ENCODE measurements around the gene PRKAR2A. TPM values are rescaled to one million over a fixed set of nuclear protein-coding genes. Genes with fewer than 3 reads are reported as not detected.

PRKAR2A gene
- total RNA-seq, 1 donor from 2014 or later, result 148 TPM

GRCh38 chr3:48863122-48863521, 15.4 kb upstream of the PRKAR2A start:
- intact Hi-C loops (cut with DNase I), result no loop called here
- no peaks in the 10 kb centered on the region for H3K27me3 ChIP-seq
- peaks cover 16 to 40% of the 10 kb centered on the region in 2 donors for H3K36me3 ChIP-seq
- DNase-seq (ENCODE audit: low spot score in 2 of 2), result no peak
- no peaks in the 10 kb centered on the region for H3K4me1 ChIP-seq
- no peak for TF ChIP-seq CTCF (IDR thresholded peaks at IDR 0.05)
- H3K27ac ChIP-seq, result no peak overlapping the region
- H3K9me3 ChIP-seq, result no peaks in the 10 kb centered on the region
- no peak overlapping the region for H3K4me3 ChIP-seq

GRCh38 chr3:48859206-48859605, 11.5 kb upstream of the PRKAR2A start:
- Histone ChIP-seq H3K4me3 (no peak overlapping the region), H3K9me3 (no peaks in the 10 kb centered on the region), H3K36me3 (peaks cover 23 to 49% of the 10 kb centered on the region in 2 donors), H3K27ac (no peak overlapping the region), H3K4me1 (no peaks in the 10 kb centered on the region), H3K27me3 (no peaks in the 10 kb centered on the region)
- no peak for TF ChIP-seq CTCF (IDR thresholded peaks at IDR 0.05)
- intact Hi-C loops (cut with DNase I), result no loop called here
- DNase-seq (ENCODE audit: low spot score in 2 of 2), result no peak

GRCh38 chr3:48858709-48859108, 11.0 kb upstream of the PRKAR2A start:
- intact Hi-C loops (cut with DNase I), result no loop called here
- TF ChIP-seq CTCF (IDR thresholded peaks at IDR 0.05), result no peak
- Histone ChIP-seq H3K27me3 (no peaks in the 10 kb centered on the region), H3K36me3 (peaks cover 23 to 49% of the 10 kb centered on the region in 2 donors), H3K9me3 (no peaks in the 10 kb centered on the region), H3K4me3 (no peak overlapping the region), H3K4me1 (no peaks in the 10 kb centered on the region), H3K27ac (no peak overlapping the region)
- DNase-seq (ENCODE audit: low spot score in 2 of 2), result no peak

- intact Hi-C loops (cut with DNase I), result no loop called here
- no peaks in the 10 kb centered on the region for H3K4me1 ChIP-seq
- no peaks in the 10 kb centered on the region for H3K27me3 ChIP-seq
- no peak overlapping the region for H3K4me3 ChIP-seq
- TF ChIP-seq CTCF (IDR thresholded peaks at IDR 0.05), result no peak
- H3K9me3 ChIP-seq, result no peaks in the 10 kb centered on the region
- H3K36me3 ChIP-seq, result peaks cover 23 to 47% of the 10 kb centered on the region in 2 donors
- H3K27ac ChIP-seq, result no peak overlapping the region
- DNase-seq (ENCODE audit: low spot score in 2 of 2), result no peak
These were observed 10.0 kb upstream of the PRKAR2A start for GRCh38 chr3:48857641-48858040.

GRCh38 chr3:48856469-48856868, 8.8 kb upstream of the PRKAR2A start:
- Histone ChIP-seq H3K4me1 (no peaks in the 10 kb centered on the region), H3K36me3 (peaks cover 14 to 35% of the 10 kb centered on the region in 2 donors), H3K4me3 (no peak overlapping the region), H3K9me3 (no peaks in the 10 kb centered on the region), H3K27ac (no peak overlapping the region), H3K27me3 (no peaks in the 10 kb centered on the region)
- intact Hi-C loops (cut with DNase I), result no loop called here
- no peak for TF ChIP-seq CTCF (IDR thresholded peaks at IDR 0.05)
- no peak for DNase-seq (ENCODE audit: low spot score in 2 of 2)

Measured in ascending aorta (tissue), 2 donors.